Spleen (tissue), 7 donors: Measurements from ENCODE around the gene ELP4.
"Not testable (repeated sequence)": the region's sequence is repeated elsewhere in the genome, so short reads cannot be mapped to it uniquely, and the experiment has no call there.

ENCODE experiments used
- CTCF ChIP-seq, 11 experiments: fragments of 200-600 bp in 7 of 11; fragments of 450-650 bp in 4 of 11; sonication (generic) in 4 of 11; IDR thresholded peaks in 8 of 11; conservative IDR thresholded peaks in 3 of 11; 1 replicate in 7 of 11; 2 replicates in 4 of 11; pipeline versions ENCODE4 v1.4.0 to v1.8.0; 2016 to 2021; ENCODE audit warnings: antibody characterized with exemption in 11 of 11, inconsistent platforms in 4 of 11, mild to moderate bottlenecking in 1 of 11
- POLR2A ChIP-seq, 3 donors: fragments of 450-650 bp; IDR thresholded peaks; one replicate each; pipeline ENCODE4 v1.5.1; 2017; ENCODE audit warnings: antibody characterized with exemption in 3 of 3, mild to moderate bottlenecking in 1 of 3
- donor health status: DM: no; HTN: no; CAD: no; lungs with moderate emphysema.
- donor health status: DM: no; HTN: no; CAD: no.
- donor health status: DM: no; HTN: no; CAD: no.

- not testable (repeated sequence) for TF ChIP-seq POLR2A (IDR thresholded peaks at IDR 0.05); CTCF (IDR thresholded peaks at IDR 0.05 in 8 of 11, conservative IDR thresholded peaks at IDR 0.05 in 3 of 11)
These were observed 66.2 kb downstream of the ELP4 start for GRCh38 chr11:31575764-31576163.
